ENCODE data around the gene PAIP2B.

Gene PAIP2B

DNA sequence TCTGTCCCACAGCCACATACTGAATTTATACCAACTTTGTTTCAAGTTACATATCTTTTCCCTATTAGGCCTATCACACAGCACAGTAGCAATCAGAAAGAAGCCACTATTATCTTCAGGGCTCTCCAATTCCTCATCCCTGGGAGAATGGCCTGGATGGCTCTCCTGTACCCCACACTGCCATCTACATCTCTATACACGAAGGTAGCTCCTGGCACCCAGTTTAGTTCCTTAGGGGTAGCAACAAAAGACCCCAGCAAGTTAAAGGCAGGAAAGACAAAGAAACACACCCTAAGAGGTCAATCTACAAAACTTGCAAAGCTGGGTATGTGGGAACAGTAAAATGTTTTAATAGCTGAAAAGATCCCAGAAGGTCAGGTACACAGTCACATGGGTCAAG lies 39.9 kb downstream of the PAIP2B start:
- TF ChIP-seq FOXM1 (IDR thresholded peaks at IDR 0.05; ENCODE audit: borderline replicate concordance, low read depth) = no peak
- TF ChIP-seq CEBPB (IDR thresholded peaks at IDR 0.05) = no peak
- TF ChIP-seq RAD21 (IDR thresholded peaks at IDR 0.05; ENCODE audit: low read depth) = no peak
- TF ChIP-seq TEAD4 (IDR thresholded peaks at IDR 0.05) = no peak
- TF ChIP-seq EP300 (IDR thresholded peaks at IDR 0.05; ENCODE audit: borderline replicate concordance) = no peak
- no peak for TF ChIP-seq TCF12 (IDR thresholded peaks at IDR 0.05; ENCODE audit: low read depth)
- TF ChIP-seq YY1 (IDR thresholded peaks at IDR 0.05; ENCODE audit: low read depth) = no peak
- no peak for TF ChIP-seq NFIC (IDR thresholded peaks at IDR 0.05)
- TF ChIP-seq TAF1 (IDR thresholded peaks at IDR 0.05; ENCODE audit: low read depth) = no peak
- no peak for TF ChIP-seq MAX (IDR thresholded peaks at IDR 0.05)
- TF ChIP-seq ZBTB7A (IDR thresholded peaks at IDR 0.05; ENCODE audit: low read depth) = no peak
- no peak for TF ChIP-seq REST (IDR thresholded peaks at IDR 0.05; ENCODE audit: low read depth)
- TF ChIP-seq CREB1 (IDR thresholded peaks at IDR 0.05; ENCODE audit: low read depth) = no peak

DNA sequence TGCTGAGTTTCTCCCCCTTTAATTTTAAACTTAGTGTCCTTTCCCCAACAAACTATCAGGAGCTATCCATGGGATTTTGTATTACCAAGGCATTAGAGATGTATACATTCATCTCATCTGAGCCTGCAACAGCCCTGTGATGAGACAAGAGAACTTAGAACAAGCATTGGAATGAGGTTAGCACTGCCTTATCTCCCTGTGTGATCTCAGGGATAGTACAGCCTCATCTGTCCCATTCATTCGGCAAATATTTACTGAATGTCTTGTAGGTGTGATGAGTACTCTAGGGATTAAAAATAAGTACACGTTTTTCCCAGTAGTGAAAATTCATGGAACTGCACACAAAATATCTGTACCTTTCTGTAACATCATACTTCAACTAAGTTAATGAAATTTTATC lies 45.6 kb downstream of the PAIP2B start:
- TF ChIP-seq TCF12 (IDR thresholded peaks at IDR 0.05; ENCODE audit: low read depth) = no peak
- TF ChIP-seq YY1 (IDR thresholded peaks at IDR 0.05; ENCODE audit: low read depth) = no peak
- TF ChIP-seq MAX (IDR thresholded peaks at IDR 0.05) = no peak
- no peak for TF ChIP-seq EGR1 (IDR thresholded peaks at IDR 0.05)
- no peak for TF ChIP-seq REST (IDR thresholded peaks at IDR 0.05; ENCODE audit: low read depth)
- TF ChIP-seq TAF1 (IDR thresholded peaks at IDR 0.05; ENCODE audit: low read depth) = no peak
- TF ChIP-seq ZBTB7A (IDR thresholded peaks at IDR 0.05; ENCODE audit: low read depth) = no peak
- TF ChIP-seq CREB1 (IDR thresholded peaks at IDR 0.05; ENCODE audit: low read depth) = no peak
- no peak for TF ChIP-seq FOXM1 (IDR thresholded peaks at IDR 0.05; ENCODE audit: borderline replicate concordance, low read depth)
- no peak for TF ChIP-seq EP300 (IDR thresholded peaks at IDR 0.05; ENCODE audit: borderline replicate concordance)
- TF ChIP-seq TEAD4 (IDR thresholded peaks at IDR 0.05) = no peak
- no peak for TF ChIP-seq CEBPB (IDR thresholded peaks at IDR 0.05)
- no peak for TF ChIP-seq RAD21 (IDR thresholded peaks at IDR 0.05; ENCODE audit: low read depth)
- no peak for TF ChIP-seq USF1 (IDR thresholded peaks at IDR 0.05)

- TF ChIP-seq TAF1 (IDR thresholded peaks at IDR 0.05; ENCODE audit: low read depth) = no peak
- TF ChIP-seq EP300 (IDR thresholded peaks at IDR 0.05; ENCODE audit: borderline replicate concordance) = no peak
- no peak for TF ChIP-seq CREB1 (IDR thresholded peaks at IDR 0.05; ENCODE audit: low read depth)
- no peak for TF ChIP-seq ZBTB7A (IDR thresholded peaks at IDR 0.05; ENCODE audit: low read depth)
- TF ChIP-seq REST (IDR thresholded peaks at IDR 0.05; ENCODE audit: low read depth) = no peak
- no peak for TF ChIP-seq TEAD4 (IDR thresholded peaks at IDR 0.05)
- no peak for TF ChIP-seq FOXM1 (IDR thresholded peaks at IDR 0.05; ENCODE audit: borderline replicate concordance, low read depth)
- no peak for TF ChIP-seq MAX (IDR thresholded peaks at IDR 0.05)
- TF ChIP-seq USF1 (IDR thresholded peaks at IDR 0.05) = no peak
- TF ChIP-seq YY1 (IDR thresholded peaks at IDR 0.05; ENCODE audit: low read depth) = no peak
- no peak for TF ChIP-seq EGR1 (IDR thresholded peaks at IDR 0.05)
- TF ChIP-seq CEBPB (IDR thresholded peaks at IDR 0.05) = no peak
- no peak for TF ChIP-seq NFIC (IDR thresholded peaks at IDR 0.05)
- no peak for TF ChIP-seq RAD21 (IDR thresholded peaks at IDR 0.05; ENCODE audit: low read depth)
- TF ChIP-seq TCF12 (IDR thresholded peaks at IDR 0.05; ENCODE audit: low read depth) = no peak
Measured at GRCh38 chr2:71174207-71174606, 52.7 kb downstream of the PAIP2B start.

DNA sequence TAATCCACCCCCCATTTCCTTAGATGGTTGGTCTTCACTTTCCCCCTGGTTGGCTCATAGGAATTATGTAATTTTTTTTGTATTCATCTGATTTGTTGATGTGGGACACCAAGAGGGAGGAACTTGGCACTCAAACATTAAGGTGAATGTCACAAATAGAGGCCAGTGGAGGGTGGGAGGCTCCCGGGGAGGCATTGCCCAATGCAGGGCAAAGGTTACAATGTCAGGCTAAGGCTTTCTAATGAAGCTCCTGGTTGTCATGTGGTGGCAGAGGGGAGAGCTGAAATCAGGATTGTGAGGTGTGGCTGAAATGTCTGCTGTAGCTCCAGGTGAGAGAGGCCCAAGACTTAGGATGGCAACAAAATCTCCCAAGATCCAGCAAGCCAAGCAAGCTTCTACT lies 53.8 kb downstream of the PAIP2B start:
- TF ChIP-seq EGR1 (IDR thresholded peaks at IDR 0.05) (no peak), NFIC (IDR thresholded peaks at IDR 0.05) (no peak), YY1 (IDR thresholded peaks at IDR 0.05; ENCODE audit: low read depth) (no peak), MAX (IDR thresholded peaks at IDR 0.05) (no peak), TAF1 (IDR thresholded peaks at IDR 0.05; ENCODE audit: low read depth) (no peak), CEBPB (IDR thresholded peaks at IDR 0.05) (no peak), TCF12 (IDR thresholded peaks at IDR 0.05; ENCODE audit: low read depth) (no peak), EP300 (IDR thresholded peaks at IDR 0.05; ENCODE audit: borderline replicate concordance) (no peak), ZBTB7A (IDR thresholded peaks at IDR 0.05; ENCODE audit: low read depth) (no peak)

Data from Ishikawa (cell line).